ENCODE data around the gene MROH9.
"Not testable (repeated sequence)": the region's sequence is repeated elsewhere in the genome, so short reads cannot be mapped to it uniquely, and the experiment has no call there.

MROH9 gene, protein sequence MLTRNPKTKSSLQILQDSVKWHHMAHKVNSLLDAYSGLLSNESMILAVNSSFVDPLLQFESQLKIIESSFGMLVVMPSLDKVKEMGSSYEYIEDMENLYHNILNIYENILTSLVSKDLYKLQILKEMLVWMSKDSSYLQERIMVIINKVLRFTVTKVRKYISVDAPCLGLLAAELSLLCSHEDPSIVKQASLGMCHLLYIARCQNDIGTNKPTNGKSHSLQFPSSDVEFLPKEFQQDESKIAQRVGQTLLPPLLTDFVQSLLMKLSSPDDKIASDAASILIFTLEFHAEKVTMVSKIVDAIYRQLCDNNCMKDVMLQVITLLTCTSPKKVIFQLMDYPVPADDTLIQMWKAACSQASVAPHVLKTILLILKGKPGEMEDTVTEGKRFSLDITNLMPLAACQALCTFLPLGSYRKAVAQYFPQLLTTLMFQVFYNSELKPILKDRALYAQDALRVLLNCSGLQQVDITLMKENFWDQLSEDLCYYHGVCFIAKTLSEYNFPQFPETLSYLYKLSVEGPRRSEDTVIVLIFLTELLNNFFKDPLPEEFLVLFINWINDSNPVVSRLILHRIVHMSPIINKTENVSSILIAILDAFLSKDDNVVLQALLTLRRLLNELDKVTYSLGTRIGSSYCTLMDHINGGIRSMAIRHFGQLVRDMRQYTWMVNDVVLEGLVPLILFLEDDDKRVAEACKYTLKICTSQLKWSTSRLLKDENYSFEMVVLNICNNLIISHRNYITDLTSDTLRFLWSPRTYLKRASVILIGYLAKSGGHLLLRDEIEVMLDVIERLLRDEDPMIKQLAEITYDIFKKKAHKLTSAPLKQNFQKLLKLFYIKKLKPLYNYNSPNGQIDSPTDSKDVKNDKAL

DNA sequence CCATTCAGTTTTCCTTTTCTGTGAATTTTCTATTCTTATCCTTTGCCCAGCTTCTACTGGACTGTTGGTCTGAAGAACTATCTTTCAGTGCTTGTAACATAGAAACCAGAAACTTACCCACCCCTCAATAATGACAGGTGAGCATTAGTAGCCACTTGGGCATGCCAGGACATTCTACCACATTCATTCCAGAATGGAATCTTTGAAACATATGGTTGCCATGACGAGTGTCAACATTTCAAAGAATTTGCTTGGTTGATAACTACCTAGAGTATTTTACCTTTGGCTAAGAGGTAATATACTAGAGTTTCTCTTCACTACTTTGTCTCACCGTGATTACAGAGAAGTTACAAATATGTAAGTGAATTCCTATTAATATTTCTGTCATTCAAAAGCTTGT, at the start of gene MROH9:
TSS of gene MROH9 (plus strand) at position 304 of the 400 bp plus-strand sequence. CDS start 10,023 bp downstream, outside the sequence.
- DNase-seq, result no peak

DNA sequence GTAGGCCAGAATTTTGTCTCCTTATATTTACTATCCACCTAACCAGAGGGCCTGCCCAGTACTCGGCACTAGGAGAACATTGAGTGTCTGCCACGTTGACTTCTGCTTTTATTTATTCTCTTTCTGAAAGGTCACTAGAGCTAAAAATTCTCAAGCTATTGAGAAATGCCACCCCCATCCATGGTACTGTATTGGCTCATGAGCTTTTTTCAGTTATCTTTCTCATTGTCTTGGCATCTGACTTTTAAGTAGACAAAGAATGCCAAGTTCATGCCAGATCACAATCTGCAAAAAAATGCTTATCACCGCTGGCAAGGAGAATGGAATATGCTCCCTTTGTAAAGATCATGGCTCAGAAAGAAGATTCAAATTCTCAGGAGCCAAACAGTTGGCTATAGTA, 49.8 kb upstream of the MROH9 start:
- no peak for DNase-seq

DNA sequence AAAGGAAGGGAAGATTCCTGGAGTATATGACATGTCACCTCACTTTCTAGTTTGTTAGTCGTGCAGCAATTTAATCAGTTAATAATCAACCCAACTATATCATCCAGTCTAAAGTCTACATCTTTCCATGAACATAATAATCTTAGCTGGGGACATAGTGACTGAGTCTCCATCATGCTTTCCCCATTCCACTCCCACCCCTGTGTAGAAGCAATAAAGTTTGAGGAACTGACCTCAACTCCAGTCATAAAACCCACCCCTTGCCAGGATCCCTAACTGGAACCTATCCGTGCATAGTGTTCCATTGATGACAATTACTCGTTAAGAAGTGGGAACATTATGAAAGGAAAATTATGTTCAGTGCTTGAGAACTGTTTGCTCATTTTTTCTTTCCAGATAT, 48.9 kb upstream of the MROH9 start:
- DNase-seq, result no peak

DNA sequence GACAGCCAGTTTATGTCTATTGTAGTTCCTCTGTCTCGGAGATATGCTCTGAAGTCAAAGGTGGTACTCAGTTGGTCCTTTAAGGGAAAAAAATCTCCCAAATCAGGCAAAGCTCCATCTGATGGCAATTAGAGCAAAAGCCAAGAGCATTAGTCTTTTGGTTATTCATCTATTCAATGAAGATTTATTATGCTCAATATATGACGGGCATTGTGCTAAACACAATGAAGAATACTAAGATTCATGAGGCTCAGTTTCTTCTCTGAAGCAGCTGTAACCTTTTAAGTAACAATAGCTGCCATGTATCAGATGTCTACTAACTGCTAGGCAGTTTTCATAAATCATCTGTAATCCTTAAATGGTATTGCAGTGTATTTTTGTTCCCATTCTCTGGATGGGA, 47.6 kb upstream of the MROH9 start:
- no peak for DNase-seq

DNA sequence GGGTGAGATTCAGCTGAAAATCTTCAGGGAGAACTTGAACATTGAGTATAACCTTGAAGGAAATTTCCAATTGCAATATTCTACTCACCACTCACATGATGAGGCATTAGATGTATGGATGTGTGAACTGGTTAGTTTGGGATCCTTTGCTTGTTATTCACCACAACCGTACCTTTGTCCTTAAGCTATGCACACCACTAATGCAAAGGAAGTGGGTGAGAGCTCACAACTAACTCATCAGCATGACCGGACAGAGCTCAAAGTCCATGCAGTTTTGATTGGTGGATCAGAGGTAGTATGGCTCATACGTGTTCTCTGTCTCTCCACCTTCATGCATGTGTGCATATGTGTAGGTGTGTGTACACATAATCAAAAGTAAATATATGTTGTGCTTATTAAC, 43.5 kb upstream of the MROH9 start:
- DNase-seq, result no peak

DNA sequence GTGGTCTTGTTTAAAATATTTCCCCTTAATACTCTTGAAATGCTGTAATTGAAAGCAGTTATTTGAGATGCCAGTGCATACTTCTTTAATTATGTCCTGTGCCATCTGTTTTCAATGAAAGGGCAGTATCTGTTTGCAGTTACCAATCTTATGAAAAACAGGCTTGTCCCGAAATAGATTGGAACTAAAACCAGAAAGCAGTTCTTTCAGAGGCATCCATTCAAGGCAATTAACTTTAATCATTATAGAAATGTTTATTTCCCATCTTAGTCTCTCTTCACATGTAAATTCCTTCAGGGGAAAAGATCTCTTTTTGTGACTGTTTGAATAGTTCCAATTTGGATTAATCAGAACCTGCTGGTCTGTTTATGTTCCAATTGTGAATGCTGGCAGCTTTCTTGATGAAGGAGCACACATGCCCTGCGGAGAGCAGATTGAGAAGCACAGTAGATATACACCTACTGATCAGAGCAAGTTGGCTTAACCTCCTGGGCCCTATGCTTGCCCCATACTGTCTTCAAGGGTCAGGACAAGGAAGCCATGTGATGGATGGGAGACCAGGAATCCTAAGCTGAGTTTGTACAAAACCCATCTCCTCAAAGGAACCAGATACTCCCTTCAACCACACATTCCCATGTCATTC, 41.6 kb upstream of the MROH9 start:
- no peak for DNase-seq

DNA sequence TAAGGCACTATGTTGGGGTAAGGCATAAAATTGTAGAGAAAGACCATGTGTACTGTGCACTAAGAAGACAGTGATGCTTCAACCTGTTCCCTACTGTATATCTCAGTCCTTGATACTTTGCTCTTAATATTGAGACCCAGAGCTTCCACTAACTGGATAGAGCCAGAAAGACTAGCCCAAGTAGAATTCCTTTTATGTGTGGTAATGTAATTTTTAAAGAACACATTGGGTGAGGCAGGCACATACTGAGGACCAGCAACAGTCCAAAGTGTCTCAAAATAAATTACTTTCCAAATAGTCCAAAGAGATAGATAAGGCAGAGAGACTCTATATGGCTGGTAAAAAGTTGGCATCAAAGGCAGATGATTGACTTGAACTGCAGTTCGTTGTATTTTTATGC, 31.4 kb upstream of the MROH9 start:
- DNase-seq, result no peak

DNA sequence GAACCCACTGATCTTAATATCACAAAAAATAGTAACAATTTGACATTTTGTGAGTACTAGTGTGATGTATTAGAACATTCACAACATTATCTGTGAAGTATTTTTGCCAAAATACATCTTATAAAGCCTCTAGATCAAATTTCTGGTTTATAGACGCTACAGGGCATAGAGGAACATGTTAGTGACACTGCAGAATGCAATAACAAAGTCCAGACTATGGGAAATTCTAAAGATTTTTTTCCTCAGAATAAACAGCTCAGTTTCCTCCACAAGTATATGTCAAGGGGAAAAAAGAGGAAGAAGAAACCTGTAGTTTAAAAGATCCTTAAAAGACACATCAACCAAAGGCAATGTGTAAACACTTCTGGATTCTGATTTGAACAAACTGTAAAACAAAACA, 26.4 kb upstream of the MROH9 start:
- no peak for DNase-seq

DNA sequence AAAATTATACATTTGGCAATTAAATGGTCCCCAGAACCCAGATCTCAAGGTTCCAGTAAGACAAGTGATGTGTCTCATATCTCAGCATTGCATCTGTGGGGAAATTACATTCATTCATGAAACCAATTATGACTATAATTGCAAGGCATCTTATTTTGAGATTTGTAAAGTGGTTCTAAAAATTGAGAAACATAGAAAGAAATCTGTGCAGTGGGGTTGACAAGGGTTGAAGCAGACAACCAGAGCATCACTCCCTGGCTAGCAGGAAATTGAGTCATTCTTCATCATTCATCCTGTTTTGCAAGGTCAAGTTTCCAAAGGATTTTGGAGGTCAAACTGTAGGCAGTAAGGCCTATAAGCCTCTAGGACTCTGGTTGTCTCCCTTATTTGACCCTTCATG, 25.1 kb upstream of the MROH9 start:
- no peak for DNase-seq

DNA sequence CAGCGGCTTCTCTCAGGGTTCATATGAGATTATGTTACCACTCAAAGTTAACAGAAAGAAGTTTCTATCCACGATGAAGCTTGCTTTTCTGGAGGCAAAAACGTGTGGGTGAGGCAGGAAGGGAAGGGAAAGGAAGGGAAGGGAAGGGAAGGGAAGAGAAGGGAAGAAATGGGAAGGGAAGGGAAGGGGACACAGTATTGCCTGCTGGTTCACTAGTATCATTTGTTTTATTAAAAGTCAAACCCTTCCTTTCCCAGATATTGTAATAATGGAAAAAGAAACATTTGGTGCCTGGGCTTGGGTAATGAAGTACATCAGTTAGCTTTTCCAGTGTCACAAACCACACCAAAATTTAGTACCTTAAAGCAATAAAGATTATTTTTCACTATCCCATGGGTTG, 18.0 kb upstream of the MROH9 start:
- DNase-seq, result no peak

DNA sequence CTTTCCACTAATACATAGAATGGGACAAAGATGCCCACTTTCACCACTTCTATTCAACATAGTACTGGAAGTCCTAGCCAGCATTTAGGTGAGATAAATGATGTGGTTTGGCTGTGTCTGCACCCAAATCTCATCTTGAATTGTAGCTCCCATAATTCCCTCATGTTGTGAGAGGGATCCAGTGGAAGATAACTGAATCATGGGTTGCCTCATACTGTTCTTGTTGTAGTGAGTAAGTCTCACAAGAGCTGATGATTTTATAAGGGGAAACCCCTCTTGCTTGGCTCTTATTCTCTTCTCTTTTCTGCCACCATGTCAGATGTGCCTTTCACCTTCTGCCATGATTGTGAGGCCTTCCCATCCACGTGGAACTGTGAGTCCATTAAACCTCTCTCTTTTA, 10.7 kb upstream of the MROH9 start:
- not testable (repeated sequence) for DNase-seq

DNA sequence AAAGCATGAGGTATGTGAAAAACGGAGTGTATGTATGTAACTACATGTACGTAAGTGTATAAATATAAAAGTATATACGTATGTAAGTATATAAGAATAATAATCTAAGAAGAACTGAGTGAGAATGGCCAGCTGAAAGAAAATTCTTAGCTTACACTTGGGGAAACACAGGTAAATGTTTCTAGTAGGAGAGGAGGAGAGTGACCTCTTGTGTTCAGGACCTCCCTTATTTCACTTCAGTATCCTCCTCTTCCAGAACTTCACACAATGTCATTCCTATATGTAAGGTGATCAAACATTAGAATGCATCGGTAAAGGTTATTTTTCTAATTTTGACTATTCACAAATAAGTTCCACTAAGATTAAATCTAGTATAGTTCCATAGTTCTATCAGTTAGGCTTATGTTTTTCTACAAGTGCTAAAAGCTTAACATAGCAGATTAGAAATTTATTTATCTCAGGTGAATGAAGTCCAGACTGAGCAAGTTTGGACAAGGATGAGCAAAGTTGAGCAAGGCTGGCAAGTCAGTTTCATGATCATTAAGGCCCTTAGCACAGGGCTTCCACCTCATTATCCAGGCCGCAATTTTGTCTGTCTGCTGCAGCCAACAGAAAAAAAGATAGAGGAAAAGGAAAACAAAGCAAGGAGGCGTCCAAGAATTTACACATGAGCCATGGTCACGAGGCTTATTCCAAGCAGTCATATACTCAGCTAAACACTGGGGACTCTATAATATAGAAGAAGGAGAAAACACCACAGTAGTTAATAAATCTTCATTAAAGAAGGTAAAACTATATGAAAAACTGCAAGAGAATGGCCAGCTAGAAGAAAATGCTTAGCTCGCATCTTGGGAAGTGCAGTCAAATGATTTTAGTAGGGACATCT, 7.1 kb upstream of the MROH9 start:
- no peak for DNase-seq

DNA sequence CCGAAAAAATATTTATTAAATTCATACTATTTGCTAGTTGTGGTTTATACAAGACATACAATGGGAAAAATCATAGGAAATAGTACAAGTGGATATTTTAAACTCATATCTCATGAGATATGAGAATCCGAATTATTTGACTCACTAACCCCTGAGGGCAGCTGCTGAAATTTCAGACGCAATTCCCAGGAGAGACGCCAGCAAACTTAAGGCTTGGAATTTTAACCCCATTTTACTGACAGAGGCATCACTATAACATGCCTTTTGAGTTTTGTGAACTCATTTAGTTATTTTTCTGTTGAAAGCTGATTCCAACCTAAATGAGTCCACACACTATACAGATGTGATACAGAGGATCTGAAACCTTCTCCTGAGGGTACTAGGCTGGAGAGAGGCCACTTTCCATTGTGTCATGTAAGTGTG, 5.9 kb upstream of the MROH9 start:
- no peak for DNase-seq

DNA sequence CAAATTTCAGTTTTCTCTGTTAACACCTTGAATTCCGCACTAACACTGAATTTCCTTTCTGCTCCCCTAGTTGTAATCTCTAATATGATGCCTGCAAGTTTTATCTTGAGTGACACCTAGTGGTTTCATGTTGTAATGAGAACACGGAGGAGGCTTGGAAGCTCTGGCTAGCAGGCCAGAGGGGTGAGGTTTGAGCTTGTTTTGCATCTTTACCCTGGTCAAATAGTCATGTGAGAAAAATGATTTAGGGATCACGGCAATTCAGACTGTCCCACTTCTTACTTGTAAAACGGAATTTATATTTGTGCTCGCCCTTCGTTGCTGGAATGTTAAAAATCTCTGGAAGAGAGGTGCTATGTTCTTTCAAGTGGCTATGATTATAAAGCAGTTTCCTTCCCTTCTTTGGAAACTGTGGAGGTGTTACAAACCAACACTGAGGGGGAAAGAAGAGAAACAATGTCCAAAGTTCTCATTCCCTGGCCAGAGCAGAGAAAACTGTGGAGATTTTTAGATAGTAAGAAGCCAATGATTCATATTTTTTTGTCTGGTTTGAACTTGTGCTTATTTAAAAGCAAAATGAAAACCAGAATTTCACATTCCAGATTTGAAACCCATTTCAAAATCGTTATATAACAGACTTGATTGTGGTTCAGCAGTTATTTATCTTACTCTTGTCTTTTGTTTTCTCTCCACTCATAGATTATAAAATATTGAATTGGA, 5.3 kb upstream of the MROH9 start:
- peak; percentile 61 for DNase-seq

DNA sequence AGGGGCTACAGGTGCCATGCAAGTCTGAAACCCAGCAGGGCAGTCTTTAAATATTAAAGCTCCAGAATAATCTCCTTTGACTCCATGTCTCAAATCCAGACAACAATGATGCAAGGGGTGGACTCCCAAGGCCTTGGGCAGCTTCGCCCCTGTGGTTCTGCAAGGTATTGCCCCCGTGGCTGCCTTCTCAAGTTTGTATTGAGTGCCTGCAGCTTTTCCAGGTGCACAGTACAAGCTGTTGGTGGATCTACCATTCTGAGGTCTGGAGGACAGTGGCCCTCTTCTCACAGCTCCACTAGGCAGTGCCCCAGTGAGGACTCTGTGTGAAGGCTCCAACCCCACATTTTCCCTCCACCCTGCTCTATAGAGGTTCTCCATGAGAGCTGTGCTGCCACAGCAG, 3.7 kb upstream of the MROH9 start:
- no peak for DNase-seq

DNA sequence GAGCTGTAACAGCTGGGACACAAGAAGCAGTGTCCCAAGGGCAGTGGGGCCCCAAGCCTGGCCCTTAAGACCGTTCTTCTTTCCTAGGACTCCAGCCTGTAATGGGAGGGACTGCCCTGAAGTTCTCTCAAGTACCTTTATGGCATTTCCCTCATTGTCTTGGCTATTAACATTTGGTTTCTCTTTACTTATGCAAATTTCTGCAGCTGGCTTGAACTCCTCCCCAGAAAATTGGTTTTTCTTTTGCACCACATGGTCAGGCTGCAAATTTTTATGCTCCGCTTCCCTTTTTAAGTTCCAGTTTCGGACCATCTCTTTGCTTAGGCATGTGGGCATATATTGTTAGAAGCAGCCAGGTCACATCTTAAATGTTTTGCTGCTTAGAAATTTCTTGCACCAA, 3.1 kb upstream of the MROH9 start:
- DNase-seq, result no peak

DNA sequence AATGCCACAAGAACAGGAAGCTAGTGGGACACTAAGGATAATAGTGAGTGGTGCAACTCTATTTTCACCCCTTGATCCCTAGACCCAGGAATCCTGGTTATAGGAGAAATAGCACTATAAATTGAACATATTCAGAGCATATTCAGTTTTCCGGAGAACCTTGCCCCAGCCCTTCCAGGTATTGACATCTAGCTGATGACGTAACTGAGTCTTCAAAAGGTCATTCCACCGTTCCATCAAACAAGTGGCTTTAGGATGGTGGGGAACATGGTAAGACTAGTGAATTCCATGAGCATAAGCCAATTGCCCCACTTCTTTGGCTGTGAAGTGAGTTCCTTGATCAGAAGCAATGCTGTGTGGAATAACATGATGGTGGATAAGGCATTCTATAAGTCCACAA, 2.9 kb downstream of the MROH9 start:
- DNase-seq, result no peak

DNA sequence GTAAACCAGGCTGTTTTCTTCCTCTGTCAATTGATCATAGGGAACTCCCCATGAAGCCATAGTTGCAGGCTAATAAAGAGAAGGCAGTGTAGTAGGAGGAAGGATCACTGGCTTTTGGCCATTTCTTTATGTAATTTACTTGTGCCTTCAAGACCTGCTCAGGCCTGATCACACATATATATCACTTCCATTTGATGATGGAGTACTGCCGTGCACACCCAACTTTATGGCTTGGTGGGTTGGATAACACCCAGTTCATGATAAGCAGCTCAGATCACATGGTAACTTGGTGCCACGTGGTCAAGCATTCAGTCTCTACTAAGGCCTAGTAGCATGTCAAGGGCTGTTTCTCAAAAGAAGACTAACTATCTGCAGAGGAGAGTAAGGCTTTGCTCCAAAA, 4.1 kb downstream of the MROH9 start:
- DNase-seq, result no peak

DNA sequence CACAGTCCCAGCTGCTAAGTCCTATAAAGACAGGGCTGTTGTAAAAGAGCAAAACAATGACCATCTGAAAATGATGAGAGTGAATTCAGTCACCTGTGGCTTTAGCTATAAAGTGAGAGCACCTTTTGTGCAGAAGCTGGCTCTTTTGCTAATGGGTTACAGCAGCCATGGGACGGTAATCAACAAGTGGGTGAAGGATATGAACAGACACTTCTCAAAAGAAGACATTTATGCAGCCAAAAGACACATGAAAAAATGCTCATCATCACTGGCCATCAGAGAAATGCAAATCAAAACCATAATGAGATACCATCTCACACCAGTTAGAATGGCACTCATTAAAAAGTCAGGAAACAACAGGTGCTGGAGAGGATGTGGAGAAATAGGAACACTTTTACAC, 16.4 kb downstream of the MROH9 start:
- not testable (repeated sequence) for DNase-seq

DNA sequence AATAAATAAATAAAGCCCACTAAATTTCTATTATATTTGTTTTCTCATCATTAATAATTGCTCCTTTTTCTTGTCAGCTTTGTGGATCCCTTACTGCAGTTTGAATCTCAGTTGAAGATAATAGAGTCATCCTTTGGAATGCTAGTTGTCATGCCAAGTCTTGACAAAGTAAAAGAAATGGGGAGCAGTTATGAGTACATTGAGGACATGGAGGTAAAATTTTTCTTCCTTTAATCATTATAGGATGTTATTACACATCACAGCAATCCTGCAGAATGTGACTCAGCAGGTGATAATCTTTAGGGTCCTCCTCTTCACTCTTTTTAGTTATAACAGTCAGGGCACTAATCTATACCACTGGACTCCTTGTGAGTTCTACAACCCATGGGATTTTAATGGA, 24.1 kb downstream of the MROH9 start:
- no peak for DNase-seq

DNA sequence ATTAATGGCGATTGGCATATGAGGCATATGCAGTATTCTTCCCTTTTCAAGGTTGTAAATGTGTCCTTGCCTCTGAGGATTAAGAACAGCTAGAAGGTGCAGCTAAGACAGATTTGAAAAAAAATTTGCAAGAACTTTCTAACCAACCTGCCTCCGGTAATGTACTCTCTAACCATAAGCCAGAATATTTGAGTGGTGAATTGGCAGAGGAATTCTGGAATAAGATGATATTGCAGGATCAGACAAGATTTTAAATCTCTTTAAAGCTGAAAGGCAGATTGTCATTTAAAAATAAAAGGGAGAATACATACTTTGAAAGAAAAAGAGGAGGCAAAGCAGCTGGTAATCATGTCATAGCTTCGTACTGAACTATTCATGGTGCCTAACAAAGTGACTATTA, 29.2 kb downstream of the MROH9 start:
- DNase-seq, result no peak
